GF-D8 (cell line): ENCODE measurements around the gene ABCB9.
"Not testable (repeated sequence)": the region's sequence is repeated elsewhere in the genome, so short reads cannot be mapped to it uniquely, and the experiment has no call there.

Experiments used
- DNase-seq: peaks from one replicate; lab custom pipeline; 2025; lab: John Stamatoyannopoulos, UW

Gene ABCB9

GRCh38 chr12:122963941-122964265, 2.4 kb downstream of the ABCB9 start:
- DNase-seq: no peak

- DNase-seq: no peak
These were observed 4.5 kb downstream of the ABCB9 start for GRCh38 chr12:122961531-122962329.

GRCh38 chr12:122960193-122960569, 6.1 kb downstream of the ABCB9 start:
- no peak for DNase-seq

- DNase-seq: no peak
These were observed 6.6 kb downstream of the ABCB9 start for GRCh38 chr12:122959566-122960192.

GRCh38 chr12:122958198-122958888, 7.9 kb downstream of the ABCB9 start:
- no peak for DNase-seq

GRCh38 chr12:122956035-122956434, 10.2 kb downstream of the ABCB9 start:
- no peak for DNase-seq

GRCh38 chr12:122955156-122955555, 11.1 kb downstream of the ABCB9 start:
- no peak for DNase-seq

GRCh38 chr12:122951979-122952892, 14.0 kb downstream of the ABCB9 start:
- peak; percentile 12 for DNase-seq

- no peak for DNase-seq
These were observed 14.9 kb downstream of the ABCB9 start for GRCh38 chr12:122951406-122951805.

GRCh38 chr12:122949816-122950675, 16.2 kb downstream of the ABCB9 start:
- no peak for DNase-seq

GRCh38 chr12:122949405-122949804, 16.9 kb downstream of the ABCB9 start:
- DNase-seq: no peak

GRCh38 chr12:122948605-122949004, 17.7 kb downstream of the ABCB9 start:
- DNase-seq: no peak

GRCh38 chr12:122947352-122947792, 18.9 kb downstream of the ABCB9 start:
- DNase-seq: no peak

GRCh38 chr12:122946690-122947341, 19.4 kb downstream of the ABCB9 start:
- peak; percentile 44 for DNase-seq

- DNase-seq: no peak
These were observed 21.4 kb downstream of the ABCB9 start for GRCh38 chr12:122944605-122945592.

GRCh38 chr12:122943196-122943595, 23.1 kb downstream of the ABCB9 start:
- DNase-seq: no peak

- DNase-seq: no peak
These were observed 23.6 kb downstream of the ABCB9 start for GRCh38 chr12:122942637-122943036.

- not testable (repeated sequence) for DNase-seq
These were observed 24.9 kb downstream of the ABCB9 start for GRCh38 chr12:122941351-122941750.

GRCh38 chr12:122939125-122939524, 27.1 kb downstream of the ABCB9 start:
- no peak for DNase-seq
